ENCODE data around the gene GRAMD1A.
"Not testable (repeated sequence)": the region's sequence is repeated elsewhere in the genome, so short reads cannot be mapped to it uniquely, and the experiment has no call there.

GRAMD1A gene

GRCh38 chr19:35004517-35005255, 4.6 kb downstream of the GRAMD1A start:
- DNase-seq = no peak

- DNase-seq = no peak
These were observed 5.3 kb downstream of the GRAMD1A start for GRCh38 chr19:35005256-35005977.

GRCh38 chr19:35006007-35006341, 5.9 kb downstream of the GRAMD1A start:
- DNase-seq = not testable (repeated sequence)

- no peak for DNase-seq
These were observed 6.3 kb downstream of the GRAMD1A start for GRCh38 chr19:35006342-35006998.

- no peak for DNase-seq
These were observed 6.9 kb downstream of the GRAMD1A start for GRCh38 chr19:35006999-35007365.

- DNase-seq = not testable (repeated sequence)
These were observed 7.3 kb downstream of the GRAMD1A start for GRCh38 chr19:35007427-35007826.

- DNase-seq = no peak
These were observed 8.8 kb downstream of the GRAMD1A start for GRCh38 chr19:35008891-35009341.

- no peak for DNase-seq
These were observed 9.6 kb downstream of the GRAMD1A start for GRCh38 chr19:35009424-35010415.

- DNase-seq = no peak
These were observed 11.1 kb downstream of the GRAMD1A start for GRCh38 chr19:35011091-35011689.

GRCh38 chr19:35011737-35012682, 11.9 kb downstream of the GRAMD1A start:
- no peak for DNase-seq

GRCh38 chr19:35013041-35013819, 13.1 kb downstream of the GRAMD1A start:
- DNase-seq = peak; percentile 20

GRCh38 chr19:35013820-35014754, 14.0 kb downstream of the GRAMD1A start:
- peak; percentile 28 for DNase-seq

GRCh38 chr19:35014774-35015173, 14.7 kb downstream of the GRAMD1A start:
- DNase-seq = not testable (repeated sequence)

- DNase-seq = no peak
These were observed 15.3 kb downstream of the GRAMD1A start for GRCh38 chr19:35015270-35015953.

- no peak for DNase-seq
These were observed 15.8 kb downstream of the GRAMD1A start for GRCh38 chr19:35015954-35016351.

GRCh38 chr19:35017507-35017906, 17.4 kb downstream of the GRAMD1A start:
- no peak for DNase-seq

- no peak for DNase-seq
These were observed 18.3 kb downstream of the GRAMD1A start for GRCh38 chr19:35018379-35018778.

GRCh38 chr19:35019144-35019543, 19.0 kb downstream of the GRAMD1A start:
- no peak for DNase-seq
